Measurements from ENCODE around the gene HOXD12. TPM values are rescaled to one million over a fixed set of nuclear protein-coding genes. Genes with fewer than 3 reads are reported as not detected.

Gene HOXD12
- polyA plus RNA-seq, 1 donor (not counting 4 experiments of a cell fraction or from before 2014, with no cell fraction given), result not detected

DNA sequence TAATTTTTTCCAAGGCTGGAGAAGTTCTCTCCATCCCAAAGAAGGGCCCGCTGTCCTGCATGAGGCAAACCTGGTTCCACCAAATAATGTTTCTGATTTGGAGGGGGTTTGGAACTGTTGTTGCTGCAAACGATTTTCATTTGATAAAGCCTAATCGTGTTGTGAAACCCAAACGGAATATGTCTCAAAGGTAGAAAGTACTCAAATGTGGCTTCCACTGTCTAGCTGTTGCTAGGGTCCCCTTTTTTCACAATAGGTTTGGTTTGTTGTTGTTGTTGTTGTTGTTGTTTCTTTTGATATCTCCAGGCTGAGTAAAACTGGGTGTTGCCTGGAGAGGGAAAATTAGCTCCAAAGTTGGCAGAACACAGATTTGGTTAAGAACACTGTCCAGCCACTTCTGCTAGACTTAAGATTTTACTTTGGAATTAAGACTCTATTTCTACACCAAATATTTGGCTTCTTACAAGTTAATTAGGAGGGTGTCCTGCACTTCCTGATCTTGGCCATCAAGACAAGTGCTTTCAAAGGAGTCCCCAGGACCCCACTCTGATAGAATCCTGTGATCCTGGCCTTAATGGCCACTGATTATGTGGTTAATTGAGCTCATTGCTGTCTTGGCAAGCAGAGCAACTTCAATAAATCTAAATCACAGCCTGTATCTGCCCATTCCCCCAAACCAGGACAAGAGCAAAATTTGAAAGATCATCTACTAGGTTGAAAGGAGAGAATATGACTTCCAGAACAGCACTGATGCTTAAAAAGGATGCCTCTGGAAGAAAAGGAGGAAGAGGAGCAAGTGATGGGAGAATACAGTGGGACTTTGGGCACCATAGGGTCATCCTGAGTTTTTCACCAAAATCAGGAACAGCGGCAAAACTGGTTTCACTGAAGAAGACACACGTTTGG lies 10.4 kb upstream of the HOXD12 start:
- H3K27me3 ChIP-seq (ENCODE audit: control insufficient read depth, extremely low read depth, insufficient read depth, low read length), result peaks cover 100% of the 10 kb centered on the region
- H3K4me2 ChIP-seq (ENCODE audit: control insufficient read depth, extremely low read depth, insufficient read depth, low read depth, low read length), result no peak overlapping the region
- no peaks in the 10 kb centered on the region for H3K4me1 ChIP-seq (ENCODE audit: control insufficient read depth, extremely low read depth, insufficient read depth, low read length)
- dilution Hi-C loops (cut with MboI; ENCODE audit: extremely low pct_ligation_motif_present, low sequenced_read_pairs), result no loop called here
- H3K9ac ChIP-seq (ENCODE audit: control insufficient read depth, extremely low read depth, insufficient read depth, low read length), result no peak overlapping the region
- H3K27ac ChIP-seq (ENCODE audit: control insufficient read depth, insufficient read depth, low read length), result no peak overlapping the region
- H4K20me1 ChIP-seq (ENCODE audit: control insufficient read depth, extremely low read depth, insufficient read depth, low read length), result peaks cover 3% of the 10 kb centered on the region
- no peak overlapping the region for H2AFZ ChIP-seq (ENCODE audit: control insufficient read depth, low read length)
- H3K9me3 ChIP-seq (ENCODE audit: control insufficient read depth, low read depth, low read length), result peaks cover 2% of the 10 kb centered on the region
- no peak for TF ChIP-seq EZH2 (IDR thresholded peaks at IDR 0.05; ENCODE audit: low read length)
- TF ChIP-seq, protein P1, sequence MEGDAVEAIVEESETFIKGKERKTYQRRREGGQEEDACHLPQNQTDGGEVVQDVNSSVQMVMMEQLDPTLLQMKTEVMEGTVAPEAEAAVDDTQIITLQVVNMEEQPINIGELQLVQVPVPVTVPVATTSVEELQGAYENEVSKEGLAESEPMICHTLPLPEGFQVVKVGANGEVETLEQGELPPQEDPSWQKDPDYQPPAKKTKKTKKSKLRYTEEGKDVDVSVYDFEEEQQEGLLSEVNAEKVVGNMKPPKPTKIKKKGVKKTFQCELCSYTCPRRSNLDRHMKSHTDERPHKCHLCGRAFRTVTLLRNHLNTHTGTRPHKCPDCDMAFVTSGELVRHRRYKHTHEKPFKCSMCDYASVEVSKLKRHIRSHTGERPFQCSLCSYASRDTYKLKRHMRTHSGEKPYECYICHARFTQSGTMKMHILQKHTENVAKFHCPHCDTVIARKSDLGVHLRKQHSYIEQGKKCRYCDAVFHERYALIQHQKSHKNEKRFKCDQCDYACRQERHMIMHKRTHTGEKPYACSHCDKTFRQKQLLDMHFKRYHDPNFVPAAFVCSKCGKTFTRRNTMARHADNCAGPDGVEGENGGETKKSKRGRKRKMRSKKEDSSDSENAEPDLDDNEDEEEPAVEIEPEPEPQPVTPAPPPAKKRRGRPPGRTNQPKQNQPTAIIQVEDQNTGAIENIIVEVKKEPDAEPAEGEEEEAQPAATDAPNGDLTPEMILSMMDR (optimal IDR thresholded peaks at IDR 0.05 in 1 of 3, IDR thresholded peaks at IDR 0.05 in 1 of 3, conservative IDR thresholded peaks at IDR 0.05 in 1 of 3; ENCODE audit: extremely low read depth in 1 of 3, insufficient read depth in 2 of 3, low read length in 3 of 3), result no peak
- FAIRE-seq (no peak), DNase-seq (ENCODE audit: low read depth, low spot score) (no peak)
- H3K9me1 ChIP-seq (ENCODE audit: control insufficient read depth, extremely low read depth, insufficient read depth, low read length), result no peaks in the 10 kb centered on the region
- no peaks in the 10 kb centered on the region for H3K79me2 ChIP-seq (ENCODE audit: control insufficient read depth, insufficient read depth, low read length)
- no peak overlapping the region for H3K4me3 ChIP-seq (ENCODE audit: control insufficient read depth in 2 of 3, extremely low read depth in 1 of 3, insufficient read depth in 2 of 3, low read depth in 1 of 3, low read length in 3 of 3)
- H3K36me3 ChIP-seq (ENCODE audit: control insufficient read depth in 2 of 2, extremely low read depth in 1 of 2, insufficient read depth in 2 of 2, low read length in 2 of 2), result no peaks in the 10 kb centered on the region

DNA sequence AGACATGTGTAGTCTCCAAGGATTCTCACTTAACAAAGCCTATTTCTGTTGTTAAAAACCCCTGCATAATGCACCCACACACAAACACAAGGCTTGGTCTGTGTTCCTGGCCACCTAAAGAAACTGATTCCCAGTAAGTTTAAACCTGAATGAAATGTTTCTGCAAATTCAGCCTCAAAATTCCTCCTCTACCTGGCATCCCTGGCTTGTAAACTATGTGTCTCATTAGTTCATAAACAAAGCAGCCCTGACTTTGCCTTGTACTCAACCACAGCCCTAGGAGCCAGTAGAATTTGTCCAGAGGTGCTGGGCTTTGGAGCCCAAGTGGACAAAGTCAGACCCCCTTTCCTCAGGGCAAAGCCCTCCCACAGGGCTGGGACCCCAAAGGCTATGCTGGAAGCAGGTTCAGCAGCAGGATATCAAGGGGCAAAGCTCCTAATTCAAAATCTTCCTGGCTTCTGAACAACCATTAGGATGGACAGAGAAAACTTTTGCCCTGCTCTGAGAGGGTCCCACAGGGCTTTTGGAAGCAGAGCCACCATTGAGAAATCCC lies 9.7 kb upstream of the HOXD12 start:
- H3K9me1 ChIP-seq (ENCODE audit: control insufficient read depth, extremely low read depth, insufficient read depth, low read length), result no peaks in the 10 kb centered on the region
- no peak overlapping the region for H2AFZ ChIP-seq (ENCODE audit: control insufficient read depth, low read length)
- TF ChIP-seq EZH2 (IDR thresholded peaks at IDR 0.05; ENCODE audit: low read length), result peak; percentile 68
- TF ChIP-seq, protein P1 (optimal IDR thresholded peaks at IDR 0.05 in 1 of 3, IDR thresholded peaks at IDR 0.05 in 1 of 3, conservative IDR thresholded peaks at IDR 0.05 in 1 of 3; ENCODE audit: extremely low read depth in 1 of 3, insufficient read depth in 2 of 3, low read length in 3 of 3), result no peak
- H3K27me3 ChIP-seq (ENCODE audit: control insufficient read depth, extremely low read depth, insufficient read depth, low read length), result peaks cover 100% of the 10 kb centered on the region
- H4K20me1 ChIP-seq (ENCODE audit: control insufficient read depth, extremely low read depth, insufficient read depth, low read length), result peaks cover 3% of the 10 kb centered on the region
- no peaks in the 10 kb centered on the region for H3K36me3 ChIP-seq (ENCODE audit: control insufficient read depth in 2 of 2, extremely low read depth in 1 of 2, insufficient read depth in 2 of 2, low read length in 2 of 2)
- no peak overlapping the region for H3K4me2 ChIP-seq (ENCODE audit: control insufficient read depth, extremely low read depth, insufficient read depth, low read depth, low read length)
- no peak overlapping the region for H3K4me3 ChIP-seq (ENCODE audit: control insufficient read depth in 2 of 3, extremely low read depth in 1 of 3, insufficient read depth in 2 of 3, low read depth in 1 of 3, low read length in 3 of 3)
- H3K27ac ChIP-seq (ENCODE audit: control insufficient read depth, insufficient read depth, low read length), result no peak overlapping the region
- H3K4me1 ChIP-seq (ENCODE audit: control insufficient read depth, extremely low read depth, insufficient read depth, low read length), result no peaks in the 10 kb centered on the region
- no peak overlapping the region for H3K9ac ChIP-seq (ENCODE audit: control insufficient read depth, extremely low read depth, insufficient read depth, low read length)
- no peak for DNase-seq (ENCODE audit: low read depth, low spot score)
- H3K9me3 ChIP-seq (ENCODE audit: control insufficient read depth, low read depth, low read length), result peaks cover 2% of the 10 kb centered on the region
- dilution Hi-C loops (cut with MboI; ENCODE audit: extremely low pct_ligation_motif_present, low sequenced_read_pairs), result no loop called here
- no peak for FAIRE-seq
- H3K79me2 ChIP-seq (ENCODE audit: control insufficient read depth, insufficient read depth, low read length), result no peaks in the 10 kb centered on the region

Data from keratinocyte (primary cell).